GM10248 (cell line): ENCODE measurements around the gene EVI5.

Experiments used
- CTCF ChIA-PET: fragments of 300-600 bp; sonication (Branson Sonifier 250); formaldehyde crosslinking; extraction: SDS; loops from one replicate; lab custom pipeline; 2021; ENCODE audit warnings: antibody characterized with exemption; lab: Yijun Ruan, JAX
- POLR2A ChIA-PET: fragments of 350-650 bp; sonication (Branson Sonifier 250); formaldehyde crosslinking; extraction: SDS; loops from one replicate; lab custom pipeline; 2020; ENCODE audit warnings: antibody characterized with exemption; lab: Yijun Ruan, JAX
- DNase-seq: peaks from one replicate; pipeline ENCODE4 v3.0.0; 2012; ENCODE audit errors: extremely low spot score
- CTCF ChIP-seq: IDR thresholded peaks from 2 replicates; pipeline ENCODE4 v1.5.1; 2012; ENCODE audit warnings: mild to moderate bottlenecking, low read depth; ENCODE audit errors: extremely low read depth, missing control alignments, control extremely low read depth

The EVI5 gene

GRCh38 chr1:92709738-92710137 is 75.2 kb downstream of the EVI5 start:
- no peak for DNase-seq
- CTCF ChIA-PET: interaction anchor here (1.7 kb wide), 1 partner anchor 10 kb away, joined by 5 read pairs; no protein-coding TSS in a partner anchor
- POLR2A ChIA-PET: interaction anchor here (0.6 kb wide), 1 partner anchor 1009 kb away, joined by 3 read pairs; no protein-coding TSS in a partner anchor
- TF ChIP-seq CTCF: no peak

GRCh38 chr1:92708368-92708950 is 76.4 kb downstream of the EVI5 start:
- POLR2A ChIA-PET: no interaction called here
- DNase-seq: no peak
- no peak for TF ChIP-seq CTCF
- CTCF ChIA-PET: no interaction called here

- POLR2A ChIA-PET: no interaction called here
- DNase-seq: no peak
- no peak for TF ChIP-seq CTCF
- CTCF ChIA-PET: no interaction called here
Observed at GRCh38 chr1:92707709-92708108, 77.2 kb downstream of the EVI5 start.

- ChIA-PET CTCF (no interaction called here), POLR2A (no interaction called here)
- no peak for TF ChIP-seq CTCF
- DNase-seq: no peak
Observed at GRCh38 chr1:92707292-92707691, 77.6 kb downstream of the EVI5 start.

- ChIA-PET CTCF (interaction anchor here (0.7 to 1.8 kb wide), 7 partner anchors 9 to 414 kb away, joined by 3 to 7 read pairs (median 4); no protein-coding TSS in a partner anchor), POLR2A (no interaction called here)
- no peak for DNase-seq
- no peak for TF ChIP-seq CTCF
Observed at GRCh38 chr1:92705446-92705845, 79.5 kb downstream of the EVI5 start.

- ChIA-PET CTCF (interaction anchor here (0.8 to 1.1 kb wide), 2 partner anchors 9 to 10 kb away, joined by 3 read pairs; no protein-coding TSS in a partner anchor), POLR2A (no interaction called here)
- DNase-seq: no peak
- no peak for TF ChIP-seq CTCF
Observed at GRCh38 chr1:92701147-92701546, 83.8 kb downstream of the EVI5 start.
